Neutrophil (primary cell): Measurements from ENCODE around the gene BTD.

Source experiments
- H3K27ac ChIP-seq: fragments of 200-600 bp; sonication (generic); 2 replicates; pipeline ENCODE4 v1.5.1; 2016; ENCODE audit warnings: mild to moderate bottlenecking, moderate library complexity
- H3K27me3 ChIP-seq: fragments of 200-600 bp; sonication (generic); 2 replicates; pipeline ENCODE4 v1.6.0; 2016; ENCODE audit warnings: mild to moderate bottlenecking
- H3K36me3 ChIP-seq: fragments of 200-600 bp; sonication (generic); 2 replicates; pipeline ENCODE4 v1.5.1; 2017
- H3K4me1 ChIP-seq, 2 experiments: fragments of 200-600 bp in 1 of 2; sonication (generic) in 1 of 2; 1 replicate in 1 of 2; 2 replicates in 1 of 2; pipeline versions ENCODE4 v1.5.1 to v1.6.1; 2013 to 2016; ENCODE audit warnings: low read depth in 1 of 2, low read length in 1 of 2, mild to moderate bottlenecking in 1 of 2, moderate library complexity in 1 of 2; ENCODE audit not compliant: control insufficient read depth in 1 of 2, insufficient read depth in 1 of 2
- H3K4me3 ChIP-seq, 2 experiments: fragments of 200-600 bp in 1 of 2; sonication (generic) in 1 of 2; 1 replicate in 1 of 2; 2 replicates in 1 of 2; pipeline ENCODE4 v1.5.1; 2013 to 2016; ENCODE audit warnings: low read depth in 1 of 2, low read length in 1 of 2, mild to moderate bottlenecking in 1 of 2, moderate library complexity in 1 of 2
- H3K9me3 ChIP-seq: fragments of 200-600 bp; sonication (generic); 2 replicates; pipeline ENCODE4 v1.5.1; 2016
- TF ChIP-seq, protein P1 (sequence below): fragments of 200-600 bp; sonication (generic); IDR thresholded peaks from 2 replicates; pipeline ENCODE4 v1.5.1; 2016; ENCODE audit warnings: antibody characterized with exemption

BTD gene

DNA sequence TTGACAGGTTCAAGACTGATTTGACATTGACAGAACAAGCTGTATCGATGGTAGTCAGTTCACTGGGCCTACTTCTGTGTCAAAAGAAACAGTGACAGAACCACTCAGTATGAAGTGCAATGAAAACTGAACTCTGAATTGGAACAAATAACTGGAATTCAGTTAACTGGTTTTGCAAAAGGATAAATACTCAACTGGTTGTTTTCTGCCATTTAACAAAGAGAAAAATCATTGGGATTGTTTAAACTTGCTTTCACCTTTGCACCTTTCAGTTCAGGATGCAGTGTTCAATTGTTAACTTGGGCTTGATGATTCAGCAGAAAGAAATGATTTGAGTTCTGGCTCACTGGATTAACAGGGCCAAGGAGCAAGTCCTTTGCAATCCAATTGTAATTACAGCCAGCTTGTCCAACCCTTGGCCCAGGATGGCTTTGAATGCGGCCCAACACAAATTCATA lies 4.9 kb downstream of the BTD start:
- Histone ChIP-seq H3K27me3 (no peaks in the 10 kb centered on the region), H3K4me1 (peaks cover 35 to 40% of the 10 kb centered on the region in 2 experiments), H3K27ac (no peak overlapping the region), H3K9me3 (no peaks in the 10 kb centered on the region), H3K36me3 (no peaks in the 10 kb centered on the region), H3K4me3 (no peak overlapping the region)
- TF ChIP-seq, protein P1, sequence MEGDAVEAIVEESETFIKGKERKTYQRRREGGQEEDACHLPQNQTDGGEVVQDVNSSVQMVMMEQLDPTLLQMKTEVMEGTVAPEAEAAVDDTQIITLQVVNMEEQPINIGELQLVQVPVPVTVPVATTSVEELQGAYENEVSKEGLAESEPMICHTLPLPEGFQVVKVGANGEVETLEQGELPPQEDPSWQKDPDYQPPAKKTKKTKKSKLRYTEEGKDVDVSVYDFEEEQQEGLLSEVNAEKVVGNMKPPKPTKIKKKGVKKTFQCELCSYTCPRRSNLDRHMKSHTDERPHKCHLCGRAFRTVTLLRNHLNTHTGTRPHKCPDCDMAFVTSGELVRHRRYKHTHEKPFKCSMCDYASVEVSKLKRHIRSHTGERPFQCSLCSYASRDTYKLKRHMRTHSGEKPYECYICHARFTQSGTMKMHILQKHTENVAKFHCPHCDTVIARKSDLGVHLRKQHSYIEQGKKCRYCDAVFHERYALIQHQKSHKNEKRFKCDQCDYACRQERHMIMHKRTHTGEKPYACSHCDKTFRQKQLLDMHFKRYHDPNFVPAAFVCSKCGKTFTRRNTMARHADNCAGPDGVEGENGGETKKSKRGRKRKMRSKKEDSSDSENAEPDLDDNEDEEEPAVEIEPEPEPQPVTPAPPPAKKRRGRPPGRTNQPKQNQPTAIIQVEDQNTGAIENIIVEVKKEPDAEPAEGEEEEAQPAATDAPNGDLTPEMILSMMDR = no peak

DNA sequence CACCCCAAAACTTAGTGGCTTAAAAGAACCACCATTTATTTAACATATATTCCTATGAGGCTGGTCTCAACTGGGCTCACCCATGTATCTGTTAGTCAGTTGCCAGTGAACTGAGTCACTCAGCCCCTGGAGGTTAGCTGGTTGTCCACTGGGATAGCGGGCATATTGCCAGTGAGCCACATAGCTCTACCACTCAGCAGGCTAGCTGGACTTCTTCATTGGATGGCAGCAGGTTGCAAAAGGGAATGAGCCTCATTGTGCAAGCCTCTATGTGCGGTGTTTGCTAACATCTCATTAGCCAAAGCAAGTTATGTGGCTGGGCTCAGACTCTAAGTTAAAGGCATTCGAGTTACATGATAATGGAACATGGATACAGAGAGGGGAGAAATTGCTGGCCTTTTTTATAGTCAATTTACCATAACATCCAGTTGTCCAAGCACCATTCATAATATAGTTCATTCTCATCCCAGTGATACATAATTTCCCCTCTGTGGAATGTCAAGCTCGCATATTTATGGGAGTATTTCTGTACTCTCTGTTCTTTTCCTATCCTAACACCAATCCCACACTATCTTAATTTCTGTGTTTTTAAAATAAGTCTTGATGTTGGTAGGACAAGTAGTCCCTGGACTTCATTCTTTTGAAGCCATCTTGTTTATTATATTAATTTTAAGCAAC lies 8.7 kb downstream of the BTD start:
- no peak overlapping the region for H3K4me3 ChIP-seq
- no peaks in the 10 kb centered on the region for H3K36me3 ChIP-seq
- TF ChIP-seq, protein P1 = no peak
- H3K27me3 ChIP-seq = no peaks in the 10 kb centered on the region
- peaks cover 26 to 37% of the 10 kb centered on the region in 2 experiments for H3K4me1 ChIP-seq
- H3K9me3 ChIP-seq = no peaks in the 10 kb centered on the region
- H3K27ac ChIP-seq = peak overlapping the region; percentile 31

DNA sequence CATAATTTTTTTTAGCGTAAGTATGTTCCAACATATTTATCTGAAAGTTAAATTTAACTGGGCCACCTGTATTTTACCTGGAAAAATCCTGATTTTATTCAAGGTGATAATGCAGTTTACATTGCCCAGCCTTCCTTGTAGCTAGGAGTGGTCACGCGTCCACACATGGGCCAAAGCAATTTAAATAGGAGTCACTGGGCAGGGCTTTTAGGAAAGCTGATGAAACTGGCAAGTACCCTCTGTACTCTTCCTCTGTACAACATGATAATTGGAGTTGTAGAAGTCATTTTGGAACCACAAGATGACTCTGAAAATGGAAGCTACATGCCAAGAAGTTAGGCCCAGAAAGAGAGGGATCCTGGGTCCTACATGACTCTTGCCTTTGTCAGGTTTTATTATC lies 9.5 kb downstream of the BTD start:
- Histone ChIP-seq H3K4me1 (peaks cover 26 to 38% of the 10 kb centered on the region in 2 experiments), H3K36me3 (no peaks in the 10 kb centered on the region), H3K27ac (no peak overlapping the region), H3K4me3 (no peak overlapping the region), H3K9me3 (no peaks in the 10 kb centered on the region), H3K27me3 (no peaks in the 10 kb centered on the region)
- TF ChIP-seq, protein P1 = no peak

GRCh38 chr3:15612001-15612400 lies 10.5 kb downstream of the BTD start:
- peaks cover 26 to 37% of the 10 kb centered on the region in 2 experiments for H3K4me1 ChIP-seq
- H3K36me3 ChIP-seq = no peaks in the 10 kb centered on the region
- H3K4me3 ChIP-seq = no peak overlapping the region
- H3K27me3 ChIP-seq = no peaks in the 10 kb centered on the region
- no peaks in the 10 kb centered on the region for H3K9me3 ChIP-seq
- TF ChIP-seq, protein P1 = no peak
- no peak overlapping the region for H3K27ac ChIP-seq

DNA sequence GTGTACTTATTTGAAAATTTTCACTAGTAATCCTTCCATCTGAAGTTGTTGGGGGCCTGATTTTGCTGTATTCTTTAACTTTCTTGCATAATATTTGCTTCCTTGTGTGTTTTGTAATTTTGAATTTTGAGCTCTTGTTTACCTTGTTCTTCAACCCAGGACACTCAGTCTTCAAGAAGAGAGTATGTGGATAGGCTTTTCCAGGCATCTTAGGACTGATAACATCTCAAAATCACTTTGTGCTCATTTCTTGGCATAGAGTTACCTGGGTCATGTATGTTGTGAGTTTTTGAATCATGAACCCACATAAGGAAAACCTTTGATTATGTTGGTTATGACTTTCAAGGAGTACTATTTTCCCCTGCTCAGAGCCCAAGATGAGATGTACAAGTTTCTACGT lies 13.4 kb downstream of the BTD start:
- no peaks in the 10 kb centered on the region for H3K36me3 ChIP-seq
- TF ChIP-seq, protein P1 = no peak
- peaks cover 7 to 12% of the 10 kb centered on the region in 2 experiments for H3K4me1 ChIP-seq
- H3K4me3 ChIP-seq = no peak overlapping the region
- no peak overlapping the region for H3K27ac ChIP-seq
- no peaks in the 10 kb centered on the region for H3K27me3 ChIP-seq
- peaks cover 5% of the 10 kb centered on the region for H3K9me3 ChIP-seq
